CD14-positive monocyte (primary cell): Measurements from ENCODE around the gene CNPY2. TPM values are rescaled to one million over a fixed set of nuclear protein-coding genes. Genes with fewer than 3 reads are reported as not detected.
A peak's percentile ranks its signal among the peaks of the same experiment; 100 is the strongest.

Experiments used
- DNase-seq, 3 donors: peaks; one replicate each; pipeline ENCODE4 v3.0.0-alpha.2; 2011 to 2022
- H2AFZ ChIP-seq: 2 replicates; pipeline ENCODE4 v1.6.0; 2012; ENCODE audit warnings: mild to moderate bottlenecking, low read depth, low read length, inconsistent platforms; ENCODE audit not compliant: insufficient read depth, poor library complexity, severe bottlenecking
- H3K27ac ChIP-seq, 2 donors: 1 replicate in 1 of 2; 2 replicates in 1 of 2; pipeline ENCODE4 v1.5.1; 2012 to 2013; ENCODE audit warnings: low read length in 2 of 2, control low read depth in 1 of 2, inconsistent platforms in 1 of 2, low read depth in 1 of 2, mild to moderate bottlenecking in 1 of 2
- H3K27me3 ChIP-seq, 2 donors: one replicate each; pipeline versions ENCODE4 v1.6.0 to v1.6.1; 2011 to 2013; ENCODE audit warnings: low read length in 2 of 2; ENCODE audit not compliant: control insufficient read depth in 2 of 2, insufficient read depth in 2 of 2
- H3K36me3 ChIP-seq, 2 donors: replicated peaks in 1 of 2; 1 replicate in 1 of 2; 2 replicates in 1 of 2; pipeline versions ENCODE4 v1.5.1 to v1.6.1; 2012 to 2013; ENCODE audit warnings: low read length in 2 of 2, control low read depth in 1 of 2, inconsistent platforms in 1 of 2, mild to moderate bottlenecking in 1 of 2; ENCODE audit not compliant: insufficient read depth in 2 of 2, control insufficient read depth in 1 of 2
- H3K4me1 ChIP-seq, 2 donors: 1 replicate in 1 of 2; 2 replicates in 1 of 2; pipeline versions ENCODE4 v1.5.1 to v1.6.1; 2012 to 2013; ENCODE audit warnings: low read length in 2 of 2, control low read depth in 1 of 2, inconsistent platforms in 1 of 2, mild to moderate bottlenecking in 1 of 2, moderate library complexity in 1 of 2; ENCODE audit not compliant: insufficient read depth in 2 of 2, control insufficient read depth in 1 of 2
- H3K4me2 ChIP-seq: replicated peaks from 2 replicates; pipeline ENCODE3; 2012; ENCODE audit warnings: low read length, moderate library complexity, mild to moderate bottlenecking; ENCODE audit not compliant: poor library complexity, severe bottlenecking; ENCODE audit errors: extremely low read depth
- H3K4me3 ChIP-seq, 3 experiments: fragments of 200-600 bp in 1 of 3; sonication (generic) in 1 of 3; replicated peaks in 1 of 3; 1 replicate in 2 of 3; 2 replicates in 1 of 3; pipeline ENCODE4 v1.5.1; 2011 to 2013; ENCODE audit warnings: low read length in 3 of 3, mild to moderate bottlenecking in 3 of 3, control low read depth in 2 of 3, low read depth in 2 of 3, inconsistent platforms in 1 of 3, moderate library complexity in 1 of 3
- H3K79me2 ChIP-seq: 2 replicates; pipeline ENCODE4 v1.6.0; 2012; ENCODE audit warnings: mild to moderate bottlenecking, control low read depth, inconsistent platforms, low read length, moderate library complexity; ENCODE audit not compliant: insufficient read depth
- H3K9ac ChIP-seq: 2 replicates; pipeline ENCODE4 v1.6.0; 2017; ENCODE audit warnings: low read length, mild to moderate bottlenecking; ENCODE audit not compliant: insufficient read depth, poor library complexity, severe bottlenecking
- H3K9me3 ChIP-seq, 2 donors: replicated peaks in 1 of 2; 1 replicate in 1 of 2; 2 replicates in 1 of 2; pipeline versions ENCODE4 v1.5.1 to v1.6.1; 2012 to 2013; ENCODE audit warnings: low read length in 2 of 2, control low read depth in 1 of 2; ENCODE audit not compliant: control insufficient read depth in 1 of 2, insufficient read depth in 1 of 2
- H4K20me1 ChIP-seq: 2 replicates; pipeline ENCODE4 v1.6.0; 2012; ENCODE audit warnings: mild to moderate bottlenecking, low read length, control low read depth, moderate library complexity; ENCODE audit not compliant: insufficient read depth
- H3K27ac Mint-ChIP-seq, 7 donors: one replicate each; pipeline ENCODE4 v1.8.0; 2020; ENCODE audit warnings: mild to moderate bottlenecking in 7 of 7, mixed read lengths in 7 of 7, moderate library complexity in 6 of 7, inconsistent platforms in 2 of 7
- H3K27me3 Mint-ChIP-seq, 3 donors: one replicate each; pipeline ENCODE4 v1.8.0; 2021 to 2022; ENCODE audit warnings: low read depth in 3 of 3, mild to moderate bottlenecking in 3 of 3, mixed read lengths in 3 of 3, moderate library complexity in 3 of 3, inconsistent platforms in 1 of 3
- H3K36me3 Mint-ChIP-seq, 2 donors: one replicate each; pipeline ENCODE4 v1.8.0; 2020; ENCODE audit warnings: mixed read lengths in 2 of 2, inconsistent platforms in 1 of 2, mild to moderate bottlenecking in 1 of 2
- H3K4me1 Mint-ChIP-seq: one replicate; pipeline ENCODE4 v1.8.0; 2020; ENCODE audit warnings: mild to moderate bottlenecking, mixed read lengths
- H3K4me3 Mint-ChIP-seq, 2 donors: one replicate each; pipeline ENCODE4 v1.8.0; 2020; ENCODE audit warnings: mild to moderate bottlenecking in 2 of 2, mixed read lengths in 2 of 2, moderate library complexity in 1 of 2
- H3K9me3 Mint-ChIP-seq, 7 donors: one replicate each; pipeline ENCODE4 v1.8.0; 2020 to 2022; ENCODE audit warnings: mixed read lengths in 7 of 7, mild to moderate bottlenecking in 6 of 7, moderate library complexity in 6 of 7, inconsistent platforms in 2 of 7
- CTCF ChIP-seq: fragments of 200-600 bp; IDR thresholded peaks from one replicate; pipeline ENCODE4 v1.8.0; 2022; ENCODE audit warnings: antibody characterized with exemption, mild to moderate bottlenecking
- WGBS: methylation state at CpG from one replicate; pipeline ENCODE4 v1.1.5; 2013; ENCODE audit warnings: missing lambda C conversion rate; ENCODE audit not compliant: insufficient coverage; 5-methylcytosine and 5-hydroxymethylcytosine counted together
- intact Hi-C, 2 donors: fragments of 100-400 bp; cut with micrococcal nuclease; formaldehyde crosslinking; loops; one replicate each; pipeline versions ENCODE4 v1.15.0 to v1.15.1; 2023
- polyA plus RNA-seq, 3 donors: library from polyadenylated mRNA; depleted of rRNA in 1 of 3; unstranded in 2 of 3; stranded (reverse) in 1 of 3; fragments of 300-500 nt in 2 of 3; fragments of >200 nt in 1 of 3; fragmentation: Illumina TruSeq in 2 of 3; gene quantifications; 1 replicate in 2 of 3; 2 replicates in 1 of 3; pipeline ENCODE4 v1.2.3, GENCODE V29; 2012 to 2021

The CNPY2 gene
- polyA plus RNA-seq, 3 donors, result 50.4 to 122 (median 121) TPM

- Mint-ChIP-seq H3K27me3 (peaks cover 0 to 6% (median 0%) of the 10 kb centered on the region in 3 donors), H3K4me3 (no peak overlapping the region), H3K4me1 (peaks cover 17% of the 10 kb centered on the region), H3K9me3 (no peaks in the 10 kb centered on the region), H3K27ac (peak overlapping the region in 2 of 7 donors; percentile 21 to 68), H3K36me3 (peaks cover 53 to 61% of the 10 kb centered on the region in 2 donors)
- TF ChIP-seq CTCF, result no peak
- H3K4me1 ChIP-seq, result peaks cover 13 to 17% of the 10 kb centered on the region in 2 donors
- DNase-seq, result no peak
- H3K9me3 ChIP-seq, result no peaks in the 10 kb centered on the region
- H3K27ac ChIP-seq, result no peak overlapping the region
- peaks cover 56 to 62% of the 10 kb centered on the region in 2 donors for H3K36me3 ChIP-seq
- no peaks in the 10 kb centered on the region for H3K27me3 ChIP-seq
- no peak overlapping the region for H3K9ac ChIP-seq
- no peak overlapping the region for H3K4me3 ChIP-seq
- intact Hi-C loops, result no loop called here
- H2AFZ ChIP-seq, result no peak overlapping the region
- WGBS, result 20% methylated on average over 1 of the region's 1 CpG
- H4K20me1 ChIP-seq, result no peaks in the 10 kb centered on the region
- H3K4me2 ChIP-seq, result no peak overlapping the region
- no peaks in the 10 kb centered on the region for H3K79me2 ChIP-seq
Measured at GRCh38 chr12:56271031-56271430, 44.8 kb downstream of the CNPY2 start.

GRCh38 chr12:56267443-56268071 is 48.2 kb downstream of the CNPY2 start:
- intact Hi-C loops, result no loop called here
- no peaks in the 10 kb centered on the region for H3K27me3 ChIP-seq
- H3K4me1 Mint-ChIP-seq, result peaks cover 20% of the 10 kb centered on the region
- 52% methylated on average over 14 of the region's 21 CpGs for WGBS
- peaks cover 23 to 27% of the 10 kb centered on the region in 2 donors for H3K36me3 ChIP-seq
- peaks cover 22 to 27% of the 10 kb centered on the region in 2 donors for H3K36me3 Mint-ChIP-seq
- H3K4me3 Mint-ChIP-seq, result peak overlapping the region; percentile 87 to 95
- H2AFZ ChIP-seq, result peak overlapping the region; percentile 94
- H3K27me3 Mint-ChIP-seq, result peaks cover 0 to 2% (median 1%) of the 10 kb centered on the region in 3 donors
- peak overlapping the region in 5 of 7 donors; percentile 35 to 87 (median 80) for H3K27ac Mint-ChIP-seq
- H3K9ac ChIP-seq, result peak overlapping the region; percentile 67
- H3K27ac ChIP-seq, result peak overlapping the region; percentile 79 to 82
- H3K9me3 Mint-ChIP-seq, result no peaks in the 10 kb centered on the region
- no peaks in the 10 kb centered on the region for H3K9me3 ChIP-seq
- TF ChIP-seq CTCF, result no peak
- peak overlapping the region; percentile 93 for H3K4me2 ChIP-seq
- peaks cover 15 to 21% of the 10 kb centered on the region in 2 donors for H3K4me1 ChIP-seq
- no peaks in the 10 kb centered on the region for H4K20me1 ChIP-seq
- H3K4me3 ChIP-seq, result peak overlapping the region; percentile 66 to 92 (median 85)
- H3K79me2 ChIP-seq, result no peaks in the 10 kb centered on the region
- DNase-seq, result peak in 1 of 3 donors; percentile 6
